HepG2 (cell line): ENCODE data around the gene METAP1. TPM values are rescaled to one million over a fixed set of nuclear protein-coding genes. Genes with fewer than 3 reads are reported as not detected.
A peak's percentile ranks its signal among the peaks of the same experiment; 100 is the strongest.

ENCODE experiments used
- CCAR2 ChIP-seq: fragments of 200-400 bp; formaldehyde crosslinking; optimal IDR thresholded peaks from 2 replicates; pipeline ENCODE3; 2018; ENCODE audit warnings: low read depth, mild to moderate bottlenecking, low read length, moderate library complexity
- ELF3 ChIP-seq: IDR thresholded peaks from 2 replicates; pipeline ENCODE4 v1.6.1; 2016; ENCODE audit warnings: missing genetic modification reagents, missing compliant biosample characterization
- ETS1 ChIP-seq: sonication (generic); formaldehyde crosslinking; IDR thresholded peaks from 2 replicates; pipeline ENCODE4 v1.4.0; 2020; ENCODE audit warnings: missing genetic modification reagents
- HIC2 ChIP-seq: sonication (generic); formaldehyde crosslinking; IDR thresholded peaks from 2 replicates; pipeline ENCODE4 v1.9.0; 2022; ENCODE audit warnings: low read depth, missing genetic modification reagents
- NFYC ChIP-seq: IDR thresholded peaks from 2 replicates; pipeline ENCODE4 v1.6.1; 2016; ENCODE audit warnings: missing genetic modification reagents, missing compliant biosample characterization
- POLR2A ChIP-seq, 2 experiments: IDR thresholded peaks; 2 replicates each; pipeline ENCODE4 v1.6.1; 2011; ENCODE audit warnings: low read depth in 2 of 2, low read length in 2 of 2, mild to moderate bottlenecking in 1 of 2, moderate library complexity in 1 of 2; ENCODE audit not compliant: insufficient read depth in 1 of 2
- RAD21 ChIP-seq: fragments of 450-650 bp; formaldehyde crosslinking; IDR thresholded peaks from 2 replicates; pipeline ENCODE4 v1.5.0; 2020; ENCODE audit warnings: mild to moderate bottlenecking
- RNF219 ChIP-seq: sonication (generic); formaldehyde crosslinking; IDR thresholded peaks from 2 replicates; pipeline ENCODE4 v1.5.0; 2020; ENCODE audit warnings: mild to moderate bottlenecking, missing genetic modification reagents
- RXRA ChIP-seq: sonication (generic); formaldehyde crosslinking; IDR thresholded peaks from 2 replicates; pipeline ENCODE4 v1.5.1; 2020; ENCODE audit warnings: missing genetic modification reagents
- SOX6 ChIP-seq, 2 experiments: fragments of 450-650 bp in 1 of 2; sonication (generic) in 1 of 2; formaldehyde crosslinking in 1 of 2; IDR thresholded peaks; 2 replicates each; pipeline versions ENCODE4 v1.4.0 to v1.6.1; 2017 to 2020; ENCODE audit warnings: antibody characterized with exemption in 1 of 2, mild to moderate bottlenecking in 1 of 2, missing genetic modification reagents in 1 of 2
- SSRP1 ChIP-seq: IDR thresholded peaks from 2 replicates; pipeline ENCODE4 v1.6.1; 2016; ENCODE audit warnings: control low read depth
- TFE3 ChIP-seq: IDR thresholded peaks from 2 replicates; pipeline ENCODE4 v1.6.1; 2016
- ZFYVE20 ChIP-seq: sonication (generic); formaldehyde crosslinking; IDR thresholded peaks from 2 replicates; pipeline ENCODE4 v1.8.0; 2023; ENCODE audit warnings: low read depth, mild to moderate bottlenecking, moderate library complexity, missing genetic modification reagents, borderline replicate concordance
- ZMAT3 ChIP-seq: sonication (generic); formaldehyde crosslinking; conservative IDR thresholded peaks from 2 replicates; pipeline ENCODE4 v1.7.0; 2021; ENCODE audit warnings: missing genetic modification reagents
- ZNF180 ChIP-seq: sonication (generic); formaldehyde crosslinking; IDR thresholded peaks from 2 replicates; pipeline ENCODE4 v1.4.0; 2020; ENCODE audit warnings: low read depth, missing genetic modification reagents, borderline replicate concordance
- ZNF263 ChIP-seq: sonication (generic); formaldehyde crosslinking; IDR thresholded peaks from 2 replicates; pipeline ENCODE4 v1.4.0; 2020; ENCODE audit warnings: missing genetic modification reagents
- ZNF275 ChIP-seq: sonication (generic); formaldehyde crosslinking; IDR thresholded peaks from 2 replicates; pipeline ENCODE4 v1.8.0; 2022; ENCODE audit warnings: missing genetic modification reagents, mild to moderate bottlenecking, inconsistent platforms, borderline replicate concordance
- ZNF33B ChIP-seq: sonication (generic); formaldehyde crosslinking; IDR thresholded peaks from 2 replicates; pipeline ENCODE4 v1.5.1; 2020; ENCODE audit warnings: mild to moderate bottlenecking, missing genetic modification reagents
- ZNF446 ChIP-seq: sonication (generic); formaldehyde crosslinking; IDR thresholded peaks from 2 replicates; pipeline ENCODE4 v1.5.0; 2020; ENCODE audit warnings: mild to moderate bottlenecking, missing genetic modification reagents
- ZNF615 ChIP-seq: sonication (generic); formaldehyde crosslinking; IDR thresholded peaks from 2 replicates; pipeline ENCODE4 v1.5.0; 2020; ENCODE audit warnings: mild to moderate bottlenecking, missing genetic modification reagents, borderline replicate concordance
- ZNF772 ChIP-seq: sonication (generic); formaldehyde crosslinking; IDR thresholded peaks from 2 replicates; pipeline ENCODE4 v1.5.0; 2020; ENCODE audit warnings: mild to moderate bottlenecking, missing genetic modification reagents
- polyA plus RNA-seq, 8 experiments: library from polyadenylated mRNA; depleted of rRNA in 3 of 8; stranded (reverse) in 7 of 8; unstranded in 1 of 8; fragments of >200 nt; fragmentation: Illumina TruSeq in 4 of 8; extraction: Trizol in 4 of 8; gene quantifications; 2 replicates each; pipeline versions ENCODE4 v1.2.1 to v1.2.3, GENCODE V29; 2011 to 2016; ENCODE audit warnings: low read depth in 4 of 8, missing spikeins in 1 of 8, mixed read lengths in 1 of 8; ENCODE audit not compliant: insufficient read depth in 1 of 8
- total RNA-seq, 5 experiments: library from RNA; depleted of rRNA; stranded (reverse); fragments of >200 nt; fragmentation: Illumina TruSeq; extraction: Trizol; gene quantifications; 2 replicates each; pipeline ENCODE4 v1.2.3, GENCODE V29; 2016; ENCODE audit warnings: low read depth in 1 of 5

The METAP1 gene
- total and polyA plus RNA-seq, 2 of the 13 experiments (the other 11 are each of a cell fraction or from before 2014, with no cell fraction given) = 44.9 to 53.5 TPM

GRCh38 chr4:98995183-98996055 lies at the start of gene METAP1 (continued):
- no peak for TF ChIP-seq SOX6 (IDR thresholded peaks at IDR 0.05)
- TF ChIP-seq SOX6 (CRISPR knock-in tag; IDR thresholded peaks at IDR 0.05) = peak; percentile 74
- TF ChIP-seq CCAR2 = no peak
- no peak for TF ChIP-seq SSRP1 (CRISPR knock-in tag)
- TF ChIP-seq RNF219 (CRISPR knock-in tag) = no peak
- TF ChIP-seq ZFYVE20 (CRISPR knock-in tag) = no peak
- TF ChIP-seq ETS1 = no peak
- TF ChIP-seq ZNF33B (CRISPR knock-in tag) = no peak
- peak; percentile 90; the same call in 1 of the 2 replicates for TF ChIP-seq ZNF275
- no peak for TF ChIP-seq ZMAT3
- TF ChIP-seq HIC2 (CRISPR knock-in tag) = no peak
- TF ChIP-seq POLR2A (IDR thresholded peaks at IDR 0.05; ENCODE audit: insufficient read depth in 1 of 2, low read depth in 2 of 2, low read length in 2 of 2) = peak; percentile 77 to 94
- TF ChIP-seq ELF3 (CRISPR knock-in tag) = no peak; the same call in none of the 2 replicates
- TF ChIP-seq RAD21 (CRISPR knock-in tag) = peak; percentile 90
- TF ChIP-seq RXRA (CRISPR knock-in tag) = peak; percentile 27
- TF ChIP-seq ZNF615 (CRISPR knock-in tag) = no peak
- no peak for TF ChIP-seq NFYC
- no peak for TF ChIP-seq ZNF180 (CRISPR knock-in tag)
- no peak; the same call in none of the 2 replicates for TF ChIP-seq ZNF772 (CRISPR knock-in tag)
- TF ChIP-seq ZNF263 (CRISPR knock-in tag) = peak; percentile 91
- 0 out of 2 replicates have a peak, but pooled peaks have one; percentile 11 for TF ChIP-seq TFE3 (CRISPR knock-in tag)
- peak; percentile 66; the same call in 1 of the 2 replicates for TF ChIP-seq ZNF446 (CRISPR knock-in tag)
